HepG2 (cell line): ENCODE results near the gene HOXD9. TPM values are rescaled to one million over a fixed set of nuclear protein-coding genes. Genes with fewer than 3 reads are reported as not detected.

ENCODE experiments used
- CAMTA2 ChIP-seq: sonication (generic); formaldehyde crosslinking; IDR thresholded peaks from 2 replicates; pipeline ENCODE4 v1.4.0; 2020; ENCODE audit warnings: mild to moderate bottlenecking, missing genetic modification reagents, borderline replicate concordance
- DNMT1 ChIP-seq: sonication (generic); formaldehyde crosslinking; IDR thresholded peaks from 2 replicates; pipeline ENCODE4 v1.5.1; 2020; ENCODE audit warnings: mild to moderate bottlenecking, missing genetic modification reagents
- FOSL2 ChIP-seq: sonication (generic); formaldehyde crosslinking; IDR thresholded peaks from 2 replicates; pipeline ENCODE4 v1.4.0; 2020; ENCODE audit warnings: missing genetic modification reagents
- KDM3A ChIP-seq: IDR thresholded peaks from 2 replicates; pipeline ENCODE4 v1.6.1; 2018; ENCODE audit warnings: low read depth, missing compliant biosample characterization
- MEIS2 ChIP-seq: sonication (generic); formaldehyde crosslinking; IDR thresholded peaks from 2 replicates; pipeline ENCODE4 v1.9.0; 2021; ENCODE audit warnings: mild to moderate bottlenecking, missing genetic modification reagents
- MXD4 ChIP-seq: IDR thresholded peaks from 2 replicates; pipeline ENCODE4 v1.6.1; 2016; ENCODE audit warnings: mild to moderate bottlenecking, missing biosample characterization, missing genetic modification reagents
- MXI1 ChIP-seq: IDR thresholded peaks from 3 replicates; pipeline ENCODE4 v1.6.1; 2012; ENCODE audit warnings: low read depth, low read length, inconsistent platforms, borderline replicate concordance
- SP5 ChIP-seq: IDR thresholded peaks from 2 replicates; pipeline ENCODE4 v1.6.1; 2016; ENCODE audit warnings: low read depth, borderline replicate concordance
- TEAD3 ChIP-seq: optimal IDR thresholded peaks from 2 replicates; pipeline ENCODE3; 2016; ENCODE audit warnings: borderline replicate concordance
- TGIF2 ChIP-seq: IDR thresholded peaks from 2 replicates; pipeline ENCODE4 v1.6.1; 2016; ENCODE audit warnings: control low read depth, missing compliant biosample characterization
- YEATS4 ChIP-seq: sonication (generic); formaldehyde crosslinking; IDR thresholded peaks from 2 replicates; pipeline ENCODE4 v1.4.0; 2020; ENCODE audit warnings: missing genetic modification reagents, borderline replicate concordance
- YY1 ChIP-seq: IDR thresholded peaks from 2 replicates; pipeline ENCODE4 v1.6.1; 2011; ENCODE audit warnings: low read length, low read depth, moderate library complexity, mild to moderate bottlenecking; ENCODE audit not compliant: insufficient read depth, insufficient replicate concordance
- ZFP62 ChIP-seq: sonication (generic); formaldehyde crosslinking; IDR thresholded peaks from 2 replicates; pipeline ENCODE4 v1.4.0; 2020; ENCODE audit warnings: missing genetic modification reagents
- ZNF598 ChIP-seq: sonication (generic); formaldehyde crosslinking; IDR thresholded peaks from 2 replicates; pipeline ENCODE4 v1.5.1; 2020; ENCODE audit warnings: mild to moderate bottlenecking, missing genetic modification reagents, borderline replicate concordance
- ZNF878 ChIP-seq: sonication (generic); formaldehyde crosslinking; IDR thresholded peaks from 2 replicates; pipeline ENCODE4 v1.8.1; 2023; ENCODE audit warnings: mild to moderate bottlenecking, missing genetic modification reagents, moderate library complexity
- polyA plus RNA-seq, 8 experiments: library from polyadenylated mRNA; depleted of rRNA in 3 of 8; stranded (reverse) in 7 of 8; unstranded in 1 of 8; fragments of >200 nt; fragmentation: Illumina TruSeq in 4 of 8; extraction: Trizol in 4 of 8; gene quantifications; 2 replicates each; pipeline versions ENCODE4 v1.2.1 to v1.2.3, GENCODE V29; 2011 to 2016; ENCODE audit warnings: low read depth in 4 of 8, missing spikeins in 1 of 8, mixed read lengths in 1 of 8; ENCODE audit not compliant: insufficient read depth in 1 of 8
- total RNA-seq, 5 experiments: library from RNA; depleted of rRNA; stranded (reverse); fragments of >200 nt; fragmentation: Illumina TruSeq; extraction: Trizol; gene quantifications; 2 replicates each; pipeline ENCODE4 v1.2.3, GENCODE V29; 2016; ENCODE audit warnings: low read depth in 1 of 5
- TF ChIP-seq, protein P1 (sequence below): sonication (generic); formaldehyde crosslinking; conservative IDR thresholded peaks from 2 replicates; pipeline ENCODE4 v1.4.0; 2020; ENCODE audit warnings: missing genetic modification reagents
- TF ChIP-seq, protein P2 (sequence below): sonication (generic); formaldehyde crosslinking; IDR thresholded peaks from 2 replicates; pipeline ENCODE4 v1.5.0; 2020; ENCODE audit warnings: missing genetic modification reagents
- TF ChIP-seq, protein P3 (sequence below): sonication (generic); formaldehyde crosslinking; IDR thresholded peaks from 2 replicates; pipeline ENCODE4 v1.9.0; 2022; ENCODE audit warnings: missing genetic modification reagents, mild to moderate bottlenecking, borderline replicate concordance
- TF ChIP-seq, protein P4 (sequence below): sonication (generic); formaldehyde crosslinking; IDR thresholded peaks from 2 replicates; pipeline ENCODE4 v1.4.0; 2020; ENCODE audit warnings: mild to moderate bottlenecking, missing genetic modification reagents
- TF ChIP-seq, protein P5 (sequence below): sonication (generic); formaldehyde crosslinking; IDR thresholded peaks from 2 replicates; pipeline ENCODE4 v1.5.0; 2020; ENCODE audit warnings: mild to moderate bottlenecking, missing genetic modification reagents, borderline replicate concordance
- TF ChIP-seq, protein P6 (sequence below): IDR thresholded peaks from 2 replicates; pipeline ENCODE4 v1.6.1; 2018; ENCODE audit warnings: missing genetic modification reagents, mild to moderate bottlenecking, missing compliant biosample characterization

Gene HOXD9
- total and polyA plus RNA-seq, 2 of the 13 experiments (the other 11 are each of a cell fraction or from before 2014, with no cell fraction given) = not detected

DNA sequence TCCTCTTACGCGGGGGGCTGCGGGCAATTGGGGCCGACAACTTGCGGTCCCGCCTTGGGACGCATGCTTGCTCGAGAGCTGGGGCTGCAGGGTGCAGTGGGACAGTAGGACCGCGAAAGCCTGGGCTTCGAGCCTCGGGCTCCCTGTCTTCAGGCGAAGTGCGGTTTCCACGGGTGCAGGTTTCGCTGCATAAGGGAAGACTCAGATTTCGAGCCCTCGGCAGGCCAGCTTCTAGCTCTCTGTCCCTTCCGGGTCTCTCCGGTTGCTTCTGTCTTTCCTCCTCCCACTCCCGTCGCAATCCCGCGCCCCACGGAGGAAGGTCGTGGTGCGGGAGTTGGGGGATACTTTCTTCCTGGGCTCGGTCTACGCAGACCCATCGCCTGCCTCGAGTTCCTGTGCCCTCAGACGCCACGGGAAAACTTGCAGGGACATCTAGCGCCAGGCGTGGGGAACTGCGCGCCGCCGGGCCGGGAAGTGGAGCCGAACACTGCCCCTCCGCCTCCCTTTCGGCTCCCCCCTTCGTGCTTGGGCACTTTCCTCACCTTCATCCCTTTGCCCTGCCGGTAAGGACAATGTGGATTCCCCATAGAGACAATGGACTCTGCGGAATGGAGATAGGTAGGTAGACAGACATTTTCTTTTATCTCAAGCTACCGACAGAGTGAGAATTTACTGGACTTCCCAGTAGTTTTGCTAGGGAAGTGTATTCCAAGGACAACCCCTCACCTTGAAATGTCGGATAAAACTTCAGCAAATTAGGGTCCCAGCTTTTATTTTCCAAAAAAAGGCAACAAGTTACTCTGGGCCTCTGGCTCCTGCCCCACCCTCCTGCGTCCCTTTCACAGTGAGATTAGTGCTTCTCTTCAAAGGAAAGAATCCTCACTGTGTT lies 34.2 kb upstream of the HOXD9 start (continued):
- TF ChIP-seq, protein P1, sequence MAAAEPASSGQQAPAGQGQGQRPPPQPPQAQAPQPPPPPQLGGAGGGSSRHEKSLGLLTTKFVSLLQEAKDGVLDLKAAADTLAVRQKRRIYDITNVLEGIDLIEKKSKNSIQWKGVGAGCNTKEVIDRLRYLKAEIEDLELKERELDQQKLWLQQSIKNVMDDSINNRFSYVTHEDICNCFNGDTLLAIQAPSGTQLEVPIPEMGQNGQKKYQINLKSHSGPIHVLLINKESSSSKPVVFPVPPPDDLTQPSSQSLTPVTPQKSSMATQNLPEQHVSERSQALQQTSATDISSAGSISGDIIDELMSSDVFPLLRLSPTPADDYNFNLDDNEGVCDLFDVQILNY (CRISPR knock-in tag) = no peak
- no peak for TF ChIP-seq MXD4
- no peak for TF ChIP-seq SP5 (CRISPR knock-in tag)
- 0 out of 3 replicates have a peak, but pooled peaks have one; percentile 23 for TF ChIP-seq MXI1
- TF ChIP-seq CAMTA2 = peak; percentile 51; the same call in 1 of the 2 replicates
- peak; percentile 48; the same call in 1 of the 2 replicates for TF ChIP-seq ZNF878 (CRISPR knock-in tag)
- TF ChIP-seq, protein P2, sequence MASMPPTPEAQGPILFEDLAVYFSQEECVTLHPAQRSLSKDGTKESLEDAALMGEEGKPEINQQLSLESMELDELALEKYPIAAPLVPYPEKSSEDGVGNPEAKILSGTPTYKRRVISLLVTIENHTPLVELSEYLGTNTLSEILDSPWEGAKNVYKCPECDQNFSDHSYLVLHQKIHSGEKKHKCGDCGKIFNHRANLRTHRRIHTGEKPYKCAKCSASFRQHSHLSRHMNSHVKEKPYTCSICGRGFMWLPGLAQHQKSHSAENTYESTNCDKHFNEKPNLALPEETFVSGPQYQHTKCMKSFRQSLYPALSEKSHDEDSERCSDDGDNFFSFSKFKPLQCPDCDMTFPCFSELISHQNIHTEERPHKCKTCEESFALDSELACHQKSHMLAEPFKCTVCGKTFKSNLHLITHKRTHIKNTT = 0 out of 2 replicates have a peak, but pooled peaks have one; percentile 26
- peak; percentile 73; the same call in 1 of the 2 replicates for TF ChIP-seq KDM3A (CRISPR knock-in tag)
- TF ChIP-seq TEAD3 (CRISPR knock-in tag) = peak; percentile 51
- TF ChIP-seq, protein P3, sequence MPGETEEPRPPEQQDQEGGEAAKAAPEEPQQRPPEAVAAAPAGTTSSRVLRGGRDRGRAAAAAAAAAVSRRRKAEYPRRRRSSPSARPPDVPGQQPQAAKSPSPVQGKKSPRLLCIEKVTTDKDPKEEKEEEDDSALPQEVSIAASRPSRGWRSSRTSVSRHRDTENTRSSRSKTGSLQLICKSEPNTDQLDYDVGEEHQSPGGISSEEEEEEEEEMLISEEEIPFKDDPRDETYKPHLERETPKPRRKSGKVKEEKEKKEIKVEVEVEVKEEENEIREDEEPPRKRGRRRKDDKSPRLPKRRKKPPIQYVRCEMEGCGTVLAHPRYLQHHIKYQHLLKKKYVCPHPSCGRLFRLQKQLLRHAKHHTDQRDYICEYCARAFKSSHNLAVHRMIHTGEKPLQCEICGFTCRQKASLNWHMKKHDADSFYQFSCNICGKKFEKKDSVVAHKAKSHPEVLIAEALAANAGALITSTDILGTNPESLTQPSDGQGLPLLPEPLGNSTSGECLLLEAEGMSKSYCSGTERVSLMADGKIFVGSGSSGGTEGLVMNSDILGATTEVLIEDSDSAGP (CRISPR knock-in tag) = peak; percentile 83; the same call in 1 of the 2 replicates
- no peak for TF ChIP-seq ZFP62 (CRISPR knock-in tag)
- TF ChIP-seq MEIS2 (CRISPR knock-in tag) = peak; percentile 63; the same call in 1 of the 2 replicates
- TF ChIP-seq, protein P4, sequence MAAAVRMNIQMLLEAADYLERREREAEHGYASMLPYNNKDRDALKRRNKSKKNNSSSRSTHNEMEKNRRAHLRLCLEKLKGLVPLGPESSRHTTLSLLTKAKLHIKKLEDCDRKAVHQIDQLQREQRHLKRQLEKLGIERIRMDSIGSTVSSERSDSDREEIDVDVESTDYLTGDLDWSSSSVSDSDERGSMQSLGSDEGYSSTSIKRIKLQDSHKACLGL = peak; percentile 60; the same call in 1 of the 2 replicates
- no peak for TF ChIP-seq TGIF2 (CRISPR knock-in tag)
- no peak for TF ChIP-seq DNMT1
- TF ChIP-seq, protein P5, sequence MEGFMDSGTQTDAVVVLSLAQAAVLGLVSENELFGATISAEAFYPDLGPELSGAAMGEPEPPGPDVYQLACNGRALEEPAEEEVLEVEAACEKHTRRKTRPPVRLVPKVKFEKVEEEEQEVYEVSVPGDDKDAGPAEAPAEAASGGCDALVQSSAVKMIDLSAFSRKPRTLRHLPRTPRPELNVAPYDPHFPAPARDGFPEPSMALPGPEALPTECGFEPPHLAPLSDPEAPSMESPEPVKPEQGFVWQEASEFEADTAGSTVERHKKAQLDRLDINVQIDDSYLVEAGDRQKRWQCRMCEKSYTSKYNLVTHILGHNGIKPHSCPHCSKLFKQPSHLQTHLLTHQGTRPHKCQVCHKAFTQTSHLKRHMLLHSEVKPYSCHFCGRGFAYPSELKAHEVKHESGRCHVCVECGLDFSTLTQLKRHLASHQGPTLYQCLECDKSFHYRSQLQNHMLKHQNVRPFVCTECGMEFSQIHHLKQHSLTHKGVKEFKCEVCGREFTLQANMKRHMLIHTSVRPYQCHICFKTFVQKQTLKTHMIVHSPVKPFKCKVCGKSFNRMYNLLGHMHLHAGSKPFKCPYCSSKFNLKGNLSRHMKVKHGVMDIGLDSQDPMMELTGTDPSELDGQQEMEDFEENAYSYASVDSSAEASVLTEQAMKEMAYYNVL (CRISPR knock-in tag) = peak; percentile 72; the same call in 1 of the 2 replicates
- TF ChIP-seq ZNF598 (CRISPR knock-in tag) = peak; percentile 97; the same call in 1 of the 2 replicates
- 0 out of 2 replicates have a peak, but pooled peaks have one; percentile 43 for TF ChIP-seq YEATS4
- TF ChIP-seq YY1 = no peak
- TF ChIP-seq, protein P6, sequence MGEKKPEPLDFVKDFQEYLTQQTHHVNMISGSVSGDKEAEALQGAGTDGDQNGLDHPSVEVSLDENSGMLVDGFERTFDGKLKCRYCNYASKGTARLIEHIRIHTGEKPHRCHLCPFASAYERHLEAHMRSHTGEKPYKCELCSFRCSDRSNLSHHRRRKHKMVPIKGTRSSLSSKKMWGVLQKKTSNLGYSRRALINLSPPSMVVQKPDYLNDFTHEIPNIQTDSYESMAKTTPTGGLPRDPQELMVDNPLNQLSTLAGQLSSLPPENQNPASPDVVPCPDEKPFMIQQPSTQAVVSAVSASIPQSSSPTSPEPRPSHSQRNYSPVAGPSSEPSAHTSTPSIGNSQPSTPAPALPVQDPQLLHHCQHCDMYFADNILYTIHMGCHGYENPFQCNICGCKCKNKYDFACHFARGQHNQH (CRISPR knock-in tag) = peak; percentile 69; the same call in 1 of the 2 replicates
- peak; percentile 17; the same call in 1 of the 2 replicates for TF ChIP-seq FOSL2 (CRISPR knock-in tag)
